ENCODE data around the gene E2F8. TPM values are rescaled to one million over a fixed set of nuclear protein-coding genes. Genes with fewer than 3 reads are reported as not detected.

E2F8 gene
- total and polyA plus RNA-seq, 2 donors (not counting 3 experiments of a cell fraction or from before 2014, with no cell fraction given): 6.5 to 19.1 TPM

DNA sequence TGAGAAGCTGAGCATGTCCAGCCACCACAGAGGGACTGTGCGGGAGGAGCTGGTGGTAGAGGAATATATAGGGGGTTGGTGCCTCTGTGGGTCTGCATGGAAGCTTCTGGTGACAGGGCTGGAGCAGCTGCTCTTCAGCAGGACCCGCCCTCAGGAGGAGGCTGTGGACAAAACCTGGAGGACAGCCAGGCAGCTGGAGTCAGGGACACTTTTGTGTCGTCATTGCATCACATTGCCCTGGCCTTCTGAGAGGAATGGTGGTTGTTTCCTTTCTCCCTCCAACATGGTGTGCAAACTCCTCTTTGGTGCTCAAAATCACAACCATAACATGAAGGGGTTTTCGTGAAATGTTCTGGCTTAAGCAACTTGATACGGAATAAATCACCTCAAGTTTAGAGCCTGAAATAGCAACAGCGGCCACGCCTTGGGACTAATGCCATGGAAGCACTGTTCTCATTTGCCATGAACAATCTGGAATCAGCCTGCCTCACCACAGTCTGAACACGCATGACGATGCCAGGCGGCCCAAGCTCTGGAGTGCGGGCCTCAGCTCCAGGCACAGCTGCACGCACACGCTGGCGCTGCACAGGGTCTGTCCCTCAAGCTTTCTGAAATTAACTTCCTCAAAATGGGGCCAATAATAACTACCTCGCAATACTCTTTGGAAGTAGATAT lies 21.8 kb downstream of the E2F8 start:
- TF ChIP-seq EZH2 (IDR thresholded peaks at IDR 0.05; ENCODE audit: borderline replicate concordance, low read depth, low read length, severe bottlenecking) (no peak), GATA2 (IDR thresholded peaks at IDR 0.05; ENCODE audit: insufficient read depth, insufficient read length, low read depth, low read length) (no peak), JUN (IDR thresholded peaks at IDR 0.05; ENCODE audit: borderline replicate concordance, insufficient read depth, insufficient read length, low read depth) (no peak), FOS (IDR thresholded peaks at IDR 0.05; ENCODE audit: borderline replicate concordance, insufficient read depth, low read length) (no peak), POLR2AphosphoS5 (IDR thresholded peaks at IDR 0.05; ENCODE audit: insufficient read depth, low read depth, low read length) (no peak), POLR2A (IDR thresholded peaks at IDR 0.05; ENCODE audit: low read depth, low read length) (no peak), MYC (IDR thresholded peaks at IDR 0.05; ENCODE audit: low read depth, low read length) (no peak)
- TF ChIP-seq, protein P1, sequence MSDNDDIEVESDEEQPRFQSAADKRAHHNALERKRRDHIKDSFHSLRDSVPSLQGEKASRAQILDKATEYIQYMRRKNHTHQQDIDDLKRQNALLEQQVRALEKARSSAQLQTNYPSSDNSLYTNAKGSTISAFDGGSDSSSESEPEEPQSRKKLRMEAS (IDR thresholded peaks at IDR 0.05; ENCODE audit: insufficient read depth, insufficient read length): no peak
- TF ChIP-seq, protein P2, sequence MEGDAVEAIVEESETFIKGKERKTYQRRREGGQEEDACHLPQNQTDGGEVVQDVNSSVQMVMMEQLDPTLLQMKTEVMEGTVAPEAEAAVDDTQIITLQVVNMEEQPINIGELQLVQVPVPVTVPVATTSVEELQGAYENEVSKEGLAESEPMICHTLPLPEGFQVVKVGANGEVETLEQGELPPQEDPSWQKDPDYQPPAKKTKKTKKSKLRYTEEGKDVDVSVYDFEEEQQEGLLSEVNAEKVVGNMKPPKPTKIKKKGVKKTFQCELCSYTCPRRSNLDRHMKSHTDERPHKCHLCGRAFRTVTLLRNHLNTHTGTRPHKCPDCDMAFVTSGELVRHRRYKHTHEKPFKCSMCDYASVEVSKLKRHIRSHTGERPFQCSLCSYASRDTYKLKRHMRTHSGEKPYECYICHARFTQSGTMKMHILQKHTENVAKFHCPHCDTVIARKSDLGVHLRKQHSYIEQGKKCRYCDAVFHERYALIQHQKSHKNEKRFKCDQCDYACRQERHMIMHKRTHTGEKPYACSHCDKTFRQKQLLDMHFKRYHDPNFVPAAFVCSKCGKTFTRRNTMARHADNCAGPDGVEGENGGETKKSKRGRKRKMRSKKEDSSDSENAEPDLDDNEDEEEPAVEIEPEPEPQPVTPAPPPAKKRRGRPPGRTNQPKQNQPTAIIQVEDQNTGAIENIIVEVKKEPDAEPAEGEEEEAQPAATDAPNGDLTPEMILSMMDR (IDR thresholded peaks at IDR 0.05; ENCODE audit: extremely low read depth in 1 of 2, insufficient read depth in 1 of 2, low read depth in 1 of 2, low read length in 2 of 2): no peak
- H3K9ac ChIP-seq (replicated peaks; ENCODE audit: extremely low read depth, insufficient read depth, low read length): no peak overlapping the region
- H3K9me1 ChIP-seq (replicated peaks; ENCODE audit: control insufficient read depth, extremely low read depth, insufficient read depth, low read length): no peaks in the 10 kb centered on the region
- no peaks in the 10 kb centered on the region for H4K20me1 ChIP-seq (replicated peaks; ENCODE audit: control insufficient read depth, extremely low read depth, insufficient read depth, low read length)
- H3K4me1 ChIP-seq (ENCODE audit: control insufficient read depth, extremely low read depth, insufficient read depth, low read length): peaks cover 10% of the 10 kb centered on the region
- ChIA-PET POLR2A (no interaction called here), CTCF (interaction anchor here (1.1 to 1.4 kb wide), 2 partner anchors 11 to 16 kb away, joined by 3 read pairs; no protein-coding TSS in a partner anchor)
- intact Hi-C loops (cut with micrococcal nuclease): no loop called here
- BruUV-seq (replicated peaks): no TSS peak
- no peaks in the 10 kb centered on the region for H3K9me3 ChIP-seq (replicated peaks; ENCODE audit: control insufficient read depth, insufficient read depth, low read length)
- no peak for DNase-seq (ENCODE audit: low read depth, low spot score)
- no peak overlapping the region for H2AFZ ChIP-seq (ENCODE audit: low read depth, low read length)
- dilution Hi-C loops (cut with MboI; ENCODE audit: extremely low pct_ligation_motif_present, low sequenced_read_pairs): no loop called here
- no peak overlapping the region for H3K27ac ChIP-seq (ENCODE audit: insufficient read depth, low read depth, low read length)
- H3K79me2 ChIP-seq (ENCODE audit: control insufficient read depth, insufficient read depth, low read length): no peaks in the 10 kb centered on the region
- no peak for FAIRE-seq
- no peak overlapping the region for H3K4me3 ChIP-seq (replicated peaks in 1 of 3; ENCODE audit: insufficient read depth in 1 of 3, low read depth in 1 of 3, low read length in 3 of 3)
- H3K27me3 ChIP-seq (ENCODE audit: control insufficient read depth in 2 of 2, insufficient read depth in 2 of 2, low read length in 2 of 2): peaks cover 0 to 4% of the 10 kb centered on the region in 2 experiments
- no peak overlapping the region for H3K4me2 ChIP-seq (ENCODE audit: insufficient read depth, low read length)
- H3K36me3 ChIP-seq (ENCODE audit: control insufficient read depth in 2 of 2, extremely low read depth in 1 of 2, insufficient read depth in 2 of 2, low read length in 2 of 2): peaks cover 0 to 1% of the 10 kb centered on the region in 2 experiments

All from endothelial cell of umbilical vein (primary cell).